Sigmoid colon (tissue), 7 donors: ENCODE data around the gene SLC9A9. TPM values are rescaled to one million over a fixed set of nuclear protein-coding genes. Genes with fewer than 3 reads are reported as not detected.
A peak's percentile ranks its signal among the peaks of the same experiment; 100 is the strongest.

Experiments
- DNase-seq: peaks from one replicate; pipeline ENCODE4 v3.0.0-alpha.2; 2019
- H3K27ac ChIP-seq, 4 donors: fragments of 200-600 bp; sonication (generic); one replicate each; pipeline ENCODE4 v1.5.1; 2016 to 2019; ENCODE audit warnings: mild to moderate bottlenecking in 1 of 4
- H3K27me3 ChIP-seq, 3 donors: fragments of 200-600 bp; sonication (generic); one replicate each; pipeline ENCODE4 v1.5.1; 2019; ENCODE audit warnings: mild to moderate bottlenecking in 1 of 3
- H3K36me3 ChIP-seq, 4 donors: fragments of 200-600 bp; sonication (generic); one replicate each; pipeline ENCODE4 v1.5.1; 2016 to 2019
- H3K4me1 ChIP-seq, 4 donors: fragments of 200-600 bp; sonication (generic); one replicate each; pipeline ENCODE4 v1.5.1; 2017 to 2019
- H3K4me3 ChIP-seq, 4 donors: fragments of 200-600 bp; sonication (generic); one replicate each; pipeline ENCODE4 v1.5.1; 2017 to 2019; ENCODE audit warnings: mild to moderate bottlenecking in 2 of 4, moderate library complexity in 1 of 4
- H3K9me3 ChIP-seq, 4 donors: fragments of 200-600 bp in 3 of 4; sonication (generic) in 3 of 4; one replicate each; pipeline versions ENCODE4 v1.5.1 to v1.6.1; 2013 to 2019
- CTCF ChIP-seq, 4 experiments: fragments of 450-650 bp in 3 of 4; fragments of 200-600 bp in 1 of 4; IDR thresholded peaks; one replicate each; pipeline ENCODE4 v1.5.1; 2016 to 2019; ENCODE audit warnings: antibody characterized with exemption in 4 of 4, mild to moderate bottlenecking in 3 of 4, moderate library complexity in 2 of 4
- EP300 ChIP-seq, 4 donors: sonication (generic); formaldehyde crosslinking; IDR thresholded peaks; one replicate each; pipeline ENCODE4 v1.6.1; 2017; ENCODE audit warnings: antibody characterized with exemption in 4 of 4
- POLR2A ChIP-seq, 2 donors: fragments of 450-650 bp; IDR thresholded peaks; one replicate each; pipeline ENCODE4 v1.6.1; 2016; ENCODE audit warnings: antibody characterized with exemption in 2 of 2, mild to moderate bottlenecking in 2 of 2, moderate library complexity in 2 of 2
- POLR2AphosphoS5 ChIP-seq, 4 donors: sonication (generic); formaldehyde crosslinking; IDR thresholded peaks; one replicate each; pipeline ENCODE4 v1.6.1; 2017; ENCODE audit warnings: antibody characterized with exemption in 4 of 4
- WGBS, 2 donors: extraction: QIAGEN DNeasy Blood & Tissue Kit; methylation state at CpG; one replicate each; pipeline ENCODE4 v1.1.7; 2013; 5-methylcytosine and 5-hydroxymethylcytosine counted together
- intact Hi-C: fragments of 100-400 bp; cut with DNase I; formaldehyde crosslinking; loops from one replicate; pipeline ENCODE4 v1.15.1; 2023
- polyA plus RNA-seq, 3 donors: library from polyadenylated mRNA; stranded (reverse); fragments of 200-250 nt; gene quantifications; one replicate each; pipeline ENCODE4 v1.2.3, GENCODE V29; 2013
- total RNA-seq, 4 donors: library from RNA; depleted of rRNA; stranded (reverse); fragments of >200 nt; gene quantifications; one replicate each; pipeline ENCODE4 v1.1.0, GENCODE V29; 2016
- donor health status: healthy with polysubstance abuse.
- donor health status: Bipolar disorder and iron deficiency.
- donor health status: healthy.

The SLC9A9 gene
- total and polyA plus RNA-seq, 7 donors = 2.4 to 29.9 (median 18.9) TPM

- Histone ChIP-seq H3K27me3 (no peaks in the 10 kb centered on the region), H3K27ac (no peak overlapping the region), H3K4me3 (no peak overlapping the region), H3K9me3 (no peaks in the 10 kb centered on the region), H3K36me3 (no peaks in the 10 kb centered on the region), H3K4me1 (peaks cover 0 to 46% (median 32%) of the 10 kb centered on the region in 4 donors)
- no peak for DNase-seq
- 76 to 78% methylated on average over 2 of the region's 2 CpGs for WGBS, 2 donors
- intact Hi-C loops = no loop called here
- TF ChIP-seq EP300 (IDR thresholded peaks at IDR 0.05) = no peak
These were observed 13.0 kb downstream of the SLC9A9 start for GRCh38 chr3:143835312-143835711.

DNA sequence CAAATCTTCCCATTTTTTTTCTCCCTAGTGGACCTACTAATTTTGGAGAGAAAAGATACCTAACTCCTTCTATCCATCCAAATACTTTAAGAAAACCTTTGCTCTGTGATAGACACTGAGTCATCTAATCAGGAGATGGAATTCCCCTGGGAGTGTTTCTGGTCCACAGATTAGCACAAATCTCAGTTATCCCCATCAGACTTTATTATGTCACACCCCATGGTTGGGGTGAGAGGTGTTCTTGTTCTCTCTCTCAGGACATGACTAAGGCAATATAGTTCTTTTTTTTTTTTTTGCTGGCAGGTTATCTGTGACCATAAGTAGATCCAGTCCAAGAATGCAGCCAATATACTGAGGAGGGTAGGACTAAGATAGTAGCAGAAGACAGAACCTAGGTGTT, 15.8 kb downstream of the SLC9A9 start:
- DNase-seq = no peak
- Histone ChIP-seq H3K9me3 (no peaks in the 10 kb centered on the region), H3K4me3 (no peak overlapping the region), H3K36me3 (no peaks in the 10 kb centered on the region), H3K27me3 (no peaks in the 10 kb centered on the region), H3K27ac (peak overlapping the region in 1 of 4 donors; percentile 64), H3K4me1 (peaks cover 0 to 42% (median 33%) of the 10 kb centered on the region in 4 donors)
- TF ChIP-seq EP300 (IDR thresholded peaks at IDR 0.05) (no peak), POLR2A (IDR thresholded peaks at IDR 0.05) (no peak), CTCF (IDR thresholded peaks at IDR 0.05) (no peak), POLR2AphosphoS5 (IDR thresholded peaks at IDR 0.05) (no peak)
- intact Hi-C loops = no loop called here

DNA sequence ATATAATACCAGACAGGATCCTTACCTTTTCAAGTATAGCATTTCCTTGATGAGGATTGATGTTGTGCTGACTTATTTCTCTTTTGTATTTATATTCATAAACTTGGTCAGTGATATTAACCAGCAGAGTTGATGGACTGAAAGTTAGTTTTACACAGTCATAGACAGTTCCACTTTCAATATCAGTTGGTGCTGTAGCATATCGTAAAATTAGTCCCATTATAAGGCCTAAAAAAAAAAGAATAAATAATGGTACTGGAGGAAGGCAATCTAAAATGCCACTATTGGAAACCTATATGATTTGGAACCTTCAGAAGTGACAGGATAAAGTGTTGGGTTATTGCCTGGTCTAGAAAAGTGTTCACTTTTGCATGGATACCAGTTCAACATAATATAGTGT, 16.3 kb downstream of the SLC9A9 start:
- TF ChIP-seq POLR2A (IDR thresholded peaks at IDR 0.05) = no peak
- TF ChIP-seq POLR2AphosphoS5 (IDR thresholded peaks at IDR 0.05) = no peak
- no peak for TF ChIP-seq CTCF (IDR thresholded peaks at IDR 0.05)
- no peak for TF ChIP-seq EP300 (IDR thresholded peaks at IDR 0.05)
- H3K27ac ChIP-seq = peak overlapping the region in 3 of 4 donors; percentile 58 to 64 (median 59)
- 64 to 65% methylated on average over 1 of the region's 1 CpG for WGBS, 2 donors
- H3K27me3 ChIP-seq = no peaks in the 10 kb centered on the region
- no peak for DNase-seq
- peaks cover 0 to 46% (median 34%) of the 10 kb centered on the region in 4 donors for H3K4me1 ChIP-seq
- H3K4me3 ChIP-seq = no peak overlapping the region
- intact Hi-C loops = no loop called here
- H3K36me3 ChIP-seq = no peaks in the 10 kb centered on the region
- H3K9me3 ChIP-seq = no peaks in the 10 kb centered on the region

GRCh38 chr3:143831208-143831607, 17.1 kb downstream of the SLC9A9 start:
- H3K27me3 ChIP-seq = no peaks in the 10 kb centered on the region
- no peaks in the 10 kb centered on the region for H3K9me3 ChIP-seq
- intact Hi-C loops = no loop called here
- no peaks in the 10 kb centered on the region for H3K36me3 ChIP-seq
- 16 to 19% methylated on average over 2 of the region's 2 CpGs for WGBS, 2 donors
- DNase-seq = no peak
- TF ChIP-seq POLR2A (IDR thresholded peaks at IDR 0.05) = no peak
- TF ChIP-seq POLR2AphosphoS5 (IDR thresholded peaks at IDR 0.05) = peak in 1 of 4 donors; percentile 11
- H3K27ac ChIP-seq = peak overlapping the region; percentile 28 to 64 (median 58)
- no peak overlapping the region for H3K4me3 ChIP-seq
- peaks cover 0 to 54% (median 34%) of the 10 kb centered on the region in 4 donors for H3K4me1 ChIP-seq

DNA sequence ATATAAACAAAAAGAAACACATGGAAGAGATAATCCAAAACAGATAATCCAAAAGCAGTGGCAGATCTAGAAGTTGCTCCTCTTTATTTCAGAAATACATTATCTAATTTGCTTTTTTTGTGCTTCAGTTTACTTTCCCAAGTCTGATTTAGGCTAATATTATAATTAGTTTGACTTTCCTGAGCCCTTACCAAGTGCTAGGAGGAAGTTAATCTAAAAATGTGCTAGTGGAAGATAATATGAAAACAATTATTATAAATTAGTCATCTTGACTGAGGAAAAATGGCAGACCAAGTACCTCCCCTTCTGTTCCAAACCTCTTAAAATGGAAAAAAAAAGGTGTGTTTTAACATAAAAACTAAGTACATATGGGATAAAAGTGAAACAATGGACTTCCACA, 17.5 kb downstream of the SLC9A9 start:
- Histone ChIP-seq H3K9me3 (no peaks in the 10 kb centered on the region), H3K27ac (peak overlapping the region; percentile 28 to 64 (median 58)), H3K4me1 (peaks cover 0 to 58% (median 35%) of the 10 kb centered on the region in 4 donors), H3K27me3 (no peaks in the 10 kb centered on the region), H3K36me3 (no peaks in the 10 kb centered on the region), H3K4me3 (no peak overlapping the region)
- no peak for TF ChIP-seq POLR2AphosphoS5 (IDR thresholded peaks at IDR 0.05)
- TF ChIP-seq EP300 (IDR thresholded peaks at IDR 0.05) = no peak
- TF ChIP-seq POLR2A (IDR thresholded peaks at IDR 0.05) = no peak
- no peak for TF ChIP-seq CTCF (IDR thresholded peaks at IDR 0.05)
- DNase-seq = no peak
- intact Hi-C loops = no loop called here

DNA sequence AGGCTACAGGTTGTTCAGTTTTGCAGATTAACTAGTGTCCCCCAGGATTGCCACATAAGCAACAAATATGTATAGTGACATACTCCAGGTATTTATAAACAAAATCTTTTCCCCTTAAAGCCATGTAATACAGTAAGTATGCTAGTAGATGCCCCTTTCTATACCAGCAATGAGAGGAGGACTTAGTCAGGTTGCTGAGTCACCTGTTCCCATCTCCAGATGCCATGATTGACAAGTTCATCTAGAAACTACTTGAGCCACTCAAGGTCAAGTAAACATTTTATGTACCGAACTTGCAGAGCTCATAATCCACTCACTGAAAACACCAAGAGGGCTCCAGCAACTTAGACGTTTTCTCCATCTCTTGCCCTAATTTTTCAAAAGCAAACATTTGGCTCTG, 18.2 kb downstream of the SLC9A9 start:
- 20 to 57% methylated on average over 2 of the region's 2 CpGs for WGBS, 2 donors
- Histone ChIP-seq H3K4me1 (peaks cover 0 to 63% (median 39%) of the 10 kb centered on the region in 4 donors), H3K4me3 (no peak overlapping the region), H3K27ac (peak overlapping the region in 1 of 4 donors; percentile 64), H3K27me3 (no peaks in the 10 kb centered on the region), H3K36me3 (no peaks in the 10 kb centered on the region), H3K9me3 (no peaks in the 10 kb centered on the region)
- TF ChIP-seq POLR2A (IDR thresholded peaks at IDR 0.05) (no peak), EP300 (IDR thresholded peaks at IDR 0.05) (no peak), CTCF (IDR thresholded peaks at IDR 0.05) (no peak), POLR2AphosphoS5 (IDR thresholded peaks at IDR 0.05) (no peak)
- DNase-seq = no peak
- intact Hi-C loops = no loop called here
